Type B pancreatic cell (in vitro differentiated cells): ENCODE measurements around the gene PDE2A. TPM values are rescaled to one million over a fixed set of nuclear protein-coding genes. Genes with fewer than 3 reads are reported as not detected.

Source experiments
- DNase-seq: peaks from one replicate; pipeline ENCODE4 v3.0.0; 2021; ENCODE audit warnings: mixed read lengths; ENCODE audit not compliant: unreplicated experiment; ENCODE audit errors: extremely low spot score
- H3K27ac Mint-ChIP-seq: 2 replicates; pipeline ENCODE4 v1.8.0; 2021; ENCODE audit warnings: mild to moderate bottlenecking, mixed read lengths
- H3K27me3 Mint-ChIP-seq: 2 replicates; pipeline ENCODE4 v1.8.0; 2021; ENCODE audit warnings: mixed read lengths
- H3K36me3 Mint-ChIP-seq: 2 replicates; pipeline ENCODE4 v1.8.0; 2021; ENCODE audit warnings: mixed read lengths
- H3K4me1 Mint-ChIP-seq: one replicate; pipeline ENCODE4 v1.8.0; 2021; ENCODE audit warnings: mixed read lengths; ENCODE audit not compliant: unreplicated experiment
- H3K4me3 Mint-ChIP-seq: 2 replicates; pipeline ENCODE4 v1.8.0; 2021; ENCODE audit warnings: mild to moderate bottlenecking, mixed read lengths
- H3K9me3 Mint-ChIP-seq: 2 replicates; pipeline ENCODE4 v1.8.0; 2021; ENCODE audit warnings: mixed read lengths
- total RNA-seq: library from RNA; stranded (reverse); gene quantifications from 2 replicates; pipeline ENCODE4 v1.2.1, GENCODE V29; 2021; ENCODE audit warnings: low replicate concordance
- TF ChIP-seq, protein P1 (sequence below): fragments of 200-600 bp; sonication (generic); conservative IDR thresholded peaks from 2 replicates; pipeline ENCODE4 v1.5.0; 2021; ENCODE audit warnings: antibody characterized with exemption, mild to moderate bottlenecking

PDE2A gene
- total RNA-seq, 1 donor from 2014 or later, result 2.8 TPM

DNA sequence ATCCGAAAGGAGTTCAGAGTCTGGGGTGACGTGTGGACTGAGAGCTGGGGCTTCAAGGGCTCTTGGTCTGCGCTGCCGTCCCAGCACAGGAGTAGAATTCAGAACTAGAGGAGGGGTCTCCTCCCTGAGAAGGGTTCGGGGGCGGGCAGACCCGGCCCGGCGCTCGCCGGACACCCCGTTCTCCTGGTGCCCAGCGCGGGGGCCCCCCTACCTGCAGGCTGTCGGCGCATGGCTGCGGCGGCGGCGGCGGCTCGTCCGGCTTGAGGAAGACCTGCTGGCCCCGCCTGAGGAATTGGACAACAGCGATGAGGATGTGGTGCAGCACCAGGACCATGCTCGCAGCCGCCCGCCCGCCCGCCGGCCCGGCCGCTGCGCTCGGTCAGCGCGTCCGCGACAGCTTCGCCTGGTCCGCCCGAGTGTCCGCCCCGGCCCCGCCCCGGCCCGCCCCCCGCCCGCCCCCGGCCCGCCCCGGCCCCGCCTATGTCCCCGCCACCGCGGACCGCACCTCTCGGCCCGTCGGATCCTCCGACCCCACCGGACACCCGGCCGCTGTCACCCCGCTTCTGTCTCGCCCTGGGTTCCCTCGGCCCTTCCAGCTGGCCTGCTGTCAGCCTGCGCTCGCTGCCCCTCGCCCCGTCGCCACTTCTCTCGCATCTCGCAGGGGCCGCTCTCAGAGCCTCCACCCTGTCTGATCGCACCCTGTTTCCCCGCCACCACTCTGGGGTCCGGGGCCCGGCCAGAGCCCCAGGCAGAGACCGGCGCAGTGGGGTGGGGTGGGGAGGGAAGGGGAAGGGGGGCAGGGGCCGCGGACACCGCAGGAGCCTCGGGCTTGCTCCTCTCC lies 32.0 kb downstream of the PDE2A start:
- DNase-seq, result no peak
- H3K9me3 Mint-ChIP-seq, result no peaks in the 10 kb centered on the region
- H3K27me3 Mint-ChIP-seq, result peaks cover 19% of the 10 kb centered on the region
- H3K27ac Mint-ChIP-seq, result no peak overlapping the region
- peak overlapping the region; percentile 78 for H3K4me3 Mint-ChIP-seq
- peaks cover 5% of the 10 kb centered on the region for H3K4me1 Mint-ChIP-seq
- no peaks in the 10 kb centered on the region for H3K36me3 Mint-ChIP-seq
- TF ChIP-seq, protein P1, sequence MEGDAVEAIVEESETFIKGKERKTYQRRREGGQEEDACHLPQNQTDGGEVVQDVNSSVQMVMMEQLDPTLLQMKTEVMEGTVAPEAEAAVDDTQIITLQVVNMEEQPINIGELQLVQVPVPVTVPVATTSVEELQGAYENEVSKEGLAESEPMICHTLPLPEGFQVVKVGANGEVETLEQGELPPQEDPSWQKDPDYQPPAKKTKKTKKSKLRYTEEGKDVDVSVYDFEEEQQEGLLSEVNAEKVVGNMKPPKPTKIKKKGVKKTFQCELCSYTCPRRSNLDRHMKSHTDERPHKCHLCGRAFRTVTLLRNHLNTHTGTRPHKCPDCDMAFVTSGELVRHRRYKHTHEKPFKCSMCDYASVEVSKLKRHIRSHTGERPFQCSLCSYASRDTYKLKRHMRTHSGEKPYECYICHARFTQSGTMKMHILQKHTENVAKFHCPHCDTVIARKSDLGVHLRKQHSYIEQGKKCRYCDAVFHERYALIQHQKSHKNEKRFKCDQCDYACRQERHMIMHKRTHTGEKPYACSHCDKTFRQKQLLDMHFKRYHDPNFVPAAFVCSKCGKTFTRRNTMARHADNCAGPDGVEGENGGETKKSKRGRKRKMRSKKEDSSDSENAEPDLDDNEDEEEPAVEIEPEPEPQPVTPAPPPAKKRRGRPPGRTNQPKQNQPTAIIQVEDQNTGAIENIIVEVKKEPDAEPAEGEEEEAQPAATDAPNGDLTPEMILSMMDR, result no peak

GRCh38 chr11:72641522-72642042 lies 32.6 kb downstream of the PDE2A start:
- no peak for DNase-seq
- no peak overlapping the region for H3K4me3 Mint-ChIP-seq
- no peaks in the 10 kb centered on the region for H3K9me3 Mint-ChIP-seq
- TF ChIP-seq, protein P1, result no peak
- H3K27me3 Mint-ChIP-seq, result peaks cover 26% of the 10 kb centered on the region
- no peak overlapping the region for H3K27ac Mint-ChIP-seq
- peaks cover 7% of the 10 kb centered on the region for H3K4me1 Mint-ChIP-seq
- H3K36me3 Mint-ChIP-seq, result no peaks in the 10 kb centered on the region

GRCh38 chr11:72639502-72640375 lies 34.5 kb downstream of the PDE2A start:
- no peak overlapping the region for H3K27ac Mint-ChIP-seq
- no peak overlapping the region for H3K4me3 Mint-ChIP-seq
- peaks cover 41% of the 10 kb centered on the region for H3K27me3 Mint-ChIP-seq
- DNase-seq, result no peak
- TF ChIP-seq, protein P1, result no peak
- no peaks in the 10 kb centered on the region for H3K36me3 Mint-ChIP-seq
- H3K9me3 Mint-ChIP-seq, result no peaks in the 10 kb centered on the region
- H3K4me1 Mint-ChIP-seq, result peaks cover 11% of the 10 kb centered on the region

- Mint-ChIP-seq H3K4me1 (peaks cover 11% of the 10 kb centered on the region), H3K36me3 (no peaks in the 10 kb centered on the region), H3K27me3 (peaks cover 38% of the 10 kb centered on the region), H3K9me3 (no peaks in the 10 kb centered on the region), H3K4me3 (no peak overlapping the region), H3K27ac (peak overlapping the region; percentile 36)
- no peak for DNase-seq
- TF ChIP-seq, protein P1, result no peak
Observed at GRCh38 chr11:72637926-72638325, 36.3 kb downstream of the PDE2A start.

- peaks cover 11% of the 10 kb centered on the region for H3K4me1 Mint-ChIP-seq
- TF ChIP-seq, protein P1, result no peak
- H3K36me3 Mint-ChIP-seq, result no peaks in the 10 kb centered on the region
- H3K9me3 Mint-ChIP-seq, result no peaks in the 10 kb centered on the region
- DNase-seq, result no peak
- peaks cover 38% of the 10 kb centered on the region for H3K27me3 Mint-ChIP-seq
- H3K4me3 Mint-ChIP-seq, result no peak overlapping the region
- peak overlapping the region; percentile 36 for H3K27ac Mint-ChIP-seq
Observed at GRCh38 chr11:72637198-72637597, 37.0 kb downstream of the PDE2A start.
